Adrenal gland (tissue), 5 donors: ENCODE results near the gene ZNF235.

Source experiments
- POLR2A ChIP-seq, 2 donors: fragments of 450-650 bp; IDR thresholded peaks; one replicate each; pipeline ENCODE4 v1.6.1; 2017; ENCODE audit warnings: antibody characterized with exemption in 2 of 2, mild to moderate bottlenecking in 2 of 2, moderate library complexity in 1 of 2
- TF ChIP-seq, protein P1 (sequence below), 6 experiments: fragments of 450-650 bp in 4 of 6; fragments of 200-600 bp in 2 of 6; sonication (generic) in 1 of 6; IDR thresholded peaks; 1 replicate in 5 of 6; 2 replicates in 1 of 6; pipeline versions ENCODE4 v1.5.1 to v1.8.0; 2016 to 2021; ENCODE audit warnings: antibody characterized with exemption in 6 of 6, mild to moderate bottlenecking in 2 of 6, moderate library complexity in 1 of 6
- donor health status: DM: no; HTN: no; CAD: no.

DNA sequence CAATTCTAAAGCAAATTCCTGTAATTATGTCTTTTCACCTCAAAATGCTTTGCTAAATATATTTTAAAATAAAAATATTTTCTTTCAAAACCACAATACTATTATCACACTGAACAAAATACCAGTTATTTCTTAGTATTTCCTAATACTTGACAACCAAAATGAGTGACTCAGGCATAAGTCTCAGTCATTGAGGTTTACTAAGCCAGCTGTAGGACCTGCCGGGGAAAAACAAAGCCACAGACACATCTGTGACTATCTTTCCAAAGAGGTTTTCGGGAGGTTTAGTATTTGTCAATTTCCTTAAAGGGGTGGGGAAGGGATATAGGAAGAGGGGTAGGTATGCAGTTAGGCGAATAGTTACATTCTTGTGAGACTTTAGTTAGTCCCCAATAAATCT, 3.2 kb upstream of the ZNF235 start:
- TF ChIP-seq, protein P1, sequence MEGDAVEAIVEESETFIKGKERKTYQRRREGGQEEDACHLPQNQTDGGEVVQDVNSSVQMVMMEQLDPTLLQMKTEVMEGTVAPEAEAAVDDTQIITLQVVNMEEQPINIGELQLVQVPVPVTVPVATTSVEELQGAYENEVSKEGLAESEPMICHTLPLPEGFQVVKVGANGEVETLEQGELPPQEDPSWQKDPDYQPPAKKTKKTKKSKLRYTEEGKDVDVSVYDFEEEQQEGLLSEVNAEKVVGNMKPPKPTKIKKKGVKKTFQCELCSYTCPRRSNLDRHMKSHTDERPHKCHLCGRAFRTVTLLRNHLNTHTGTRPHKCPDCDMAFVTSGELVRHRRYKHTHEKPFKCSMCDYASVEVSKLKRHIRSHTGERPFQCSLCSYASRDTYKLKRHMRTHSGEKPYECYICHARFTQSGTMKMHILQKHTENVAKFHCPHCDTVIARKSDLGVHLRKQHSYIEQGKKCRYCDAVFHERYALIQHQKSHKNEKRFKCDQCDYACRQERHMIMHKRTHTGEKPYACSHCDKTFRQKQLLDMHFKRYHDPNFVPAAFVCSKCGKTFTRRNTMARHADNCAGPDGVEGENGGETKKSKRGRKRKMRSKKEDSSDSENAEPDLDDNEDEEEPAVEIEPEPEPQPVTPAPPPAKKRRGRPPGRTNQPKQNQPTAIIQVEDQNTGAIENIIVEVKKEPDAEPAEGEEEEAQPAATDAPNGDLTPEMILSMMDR (IDR thresholded peaks at IDR 0.05) = no peak
- TF ChIP-seq POLR2A (IDR thresholded peaks at IDR 0.05) = no peak
